HepG2 (cell line): ENCODE data around the gene DEFB127. TPM values are rescaled to one million over a fixed set of nuclear protein-coding genes. Genes with fewer than 3 reads are reported as not detected.

Experiments used
- ATAC-seq: fragments of 200-7000 bp; cut with Tn5 transposase; 3 replicates; pipeline ENCODE4 v1.9.1; 2020; ENCODE audit warnings: mild to moderate bottlenecking, moderate library complexity
- BruUV-seq: library from RNA; stranded (reverse); fragments of 400-500 nt; replicated peaks from 2 replicates; lab custom pipeline; 2021; lab: Mats Ljungman, UMichigan
- CTCF ChIA-PET: fragments of 300-600 bp; formaldehyde crosslinking; extraction: SDS; loops from one replicate; lab custom pipeline; 2021; ENCODE audit warnings: low total read pairs, inconsistent platforms, low intra/inter-chr PET ratio; lab: Yijun Ruan, JAX
- POLR2A ChIA-PET: fragments of 350-600 bp; sonication (Branson Sonifier 250); formaldehyde crosslinking; loops from one replicate; lab custom pipeline; 2020; ENCODE audit warnings: antibody characterized with exemption, inconsistent platforms; lab: Yijun Ruan, JAX
- DNase-seq: peaks from one replicate; pipeline ENCODE4 v3.0.0-alpha.2; 2015; ENCODE audit warnings: low spot score
- FAIRE-seq: peaks from 3 replicates; lab custom pipeline; 2011; peaks lifted over from hg19 to GRCh38; lab: Jason Lieb, UNC
- H2AFZ ChIP-seq: one replicate; pipeline ENCODE4 v1.6.1; 2011; ENCODE audit warnings: low read length, inconsistent platforms
- H3K27ac ChIP-seq: fragments of 300-600 bp; 3 replicates; pipeline ENCODE4 v1.8.0; 2011; ENCODE audit warnings: mixed run types, mild to moderate bottlenecking, mixed read lengths, low read length, inconsistent platforms; ENCODE audit not compliant: insufficient read depth; ENCODE audit errors: extremely low read length
- H3K27me3 ChIP-seq, 2 experiments: fragments of 200-600 bp in 1 of 2; 2 replicates in 1 of 2; 3 replicates in 1 of 2; pipeline versions ENCODE4 v1.6.0 to v1.8.0; 2011; ENCODE audit warnings: low read length in 2 of 2, mild to moderate bottlenecking in 2 of 2, moderate library complexity in 2 of 2, inconsistent platforms in 1 of 2; ENCODE audit not compliant: insufficient read depth in 2 of 2, control insufficient read depth in 1 of 2
- H3K36me3 ChIP-seq, 2 experiments: fragments of 200-600 bp in 1 of 2; replicated peaks in 1 of 2; 2 replicates in 1 of 2; 3 replicates in 1 of 2; pipeline versions ENCODE4 v1.5.1 to v1.8.0; 2011; ENCODE audit warnings: low read length in 2 of 2, inconsistent platforms in 1 of 2; ENCODE audit not compliant: insufficient read depth in 2 of 2, control insufficient read depth in 1 of 2
- H3K4me1 ChIP-seq: 2 replicates; pipeline ENCODE4 v1.5.1; 2012; ENCODE audit warnings: low read length, inconsistent platforms; ENCODE audit not compliant: insufficient read depth
- H3K4me2 ChIP-seq: 2 replicates; pipeline ENCODE4 v1.6.0; 2011; ENCODE audit warnings: low read depth, low read length, inconsistent platforms
- H3K4me3 ChIP-seq, 3 experiments: fragments of 200-600 bp in 1 of 3; sonication (generic), shearing (Covaris generic) in 1 of 3; replicated peaks in 1 of 3; 2 replicates each; pipeline ENCODE4 v1.5.1; 2011 to 2016; ENCODE audit warnings: low read length in 3 of 3, inconsistent platforms in 2 of 3, low read depth in 2 of 3, mild to moderate bottlenecking in 2 of 3, control low read depth in 1 of 3, mixed read lengths in 1 of 3; ENCODE audit not compliant: insufficient read depth in 1 of 3
- H3K79me2 ChIP-seq: one replicate; pipeline ENCODE4 v1.6.1; 2011; ENCODE audit warnings: low read length, inconsistent platforms; ENCODE audit not compliant: insufficient read depth
- H3K9ac ChIP-seq: 2 replicates; pipeline ENCODE4 v1.6.0; 2011; ENCODE audit warnings: mild to moderate bottlenecking, low read depth, low read length, inconsistent platforms; ENCODE audit not compliant: insufficient read depth
- H3K9me3 ChIP-seq: 2 replicates; pipeline ENCODE4 v1.5.1; 2012; ENCODE audit warnings: mild to moderate bottlenecking, low read length
- H4K20me1 ChIP-seq: 2 replicates; pipeline ENCODE4 v1.6.0; 2011; ENCODE audit warnings: inconsistent platforms, mild to moderate bottlenecking, low read length, moderate library complexity; ENCODE audit not compliant: insufficient read depth
- ATM ChIP-seq: fragments of 450-650 bp; IDR thresholded peaks from 2 replicates; pipeline ENCODE4 v1.7.1; 2017; ENCODE audit warnings: mild to moderate bottlenecking, borderline replicate concordance
- GATAD1 ChIP-seq: IDR thresholded peaks from 2 replicates; pipeline ENCODE4 v1.6.1; 2016; ENCODE audit warnings: missing genetic modification reagents, missing compliant biosample characterization
- GTF2F1 ChIP-seq: fragments of 150-350 bp; IDR thresholded peaks from 2 replicates; pipeline ENCODE4 v1.6.1; 2014; ENCODE audit warnings: low read length
- HDAC2 ChIP-seq: sonication (generic); formaldehyde crosslinking; IDR thresholded peaks from 2 replicates; pipeline ENCODE4 v1.4.0; 2020; ENCODE audit warnings: missing genetic modification reagents
- HES4 ChIP-seq: sonication (generic); formaldehyde crosslinking; IDR thresholded peaks from 2 replicates; pipeline ENCODE4 v1.9.0; 2021; ENCODE audit warnings: mild to moderate bottlenecking, missing genetic modification reagents, borderline replicate concordance
- ONECUT2 ChIP-seq: sonication (generic); formaldehyde crosslinking; IDR thresholded peaks from 2 replicates; pipeline ENCODE4 v1.4.0; 2020; ENCODE audit warnings: missing genetic modification reagents
- SMAD1 ChIP-seq: sonication (generic); formaldehyde crosslinking; IDR thresholded peaks from 2 replicates; pipeline ENCODE4 v1.4.0; 2020; ENCODE audit warnings: missing genetic modification reagents, low read depth, mild to moderate bottlenecking, borderline replicate concordance
- SSRP1 ChIP-seq: IDR thresholded peaks from 2 replicates; pipeline ENCODE4 v1.6.1; 2016; ENCODE audit warnings: control low read depth
- ZBTB43 ChIP-seq: sonication (generic); formaldehyde crosslinking; conservative IDR thresholded peaks from 2 replicates; pipeline ENCODE4 v1.4.0; 2020; ENCODE audit warnings: missing genetic modification reagents
- ZFAT ChIP-seq: sonication (generic); formaldehyde crosslinking; conservative IDR thresholded peaks from 2 replicates; pipeline ENCODE4 v1.8.1; 2023; ENCODE audit warnings: missing genetic modification reagents, inconsistent platforms
- ZNF329 ChIP-seq: sonication (generic); formaldehyde crosslinking; IDR thresholded peaks from 2 replicates; pipeline ENCODE4 v1.9.0; 2021; ENCODE audit warnings: low read depth, mild to moderate bottlenecking, missing genetic modification reagents
- ZNF557 ChIP-seq: sonication (generic); formaldehyde crosslinking; IDR thresholded peaks from 2 replicates; pipeline ENCODE4 v1.4.0; 2020; ENCODE audit warnings: missing genetic modification reagents
- WGBS: methylation state at CpG from one replicate; pipeline ENCODE4 v1.1.6; 2017; ENCODE audit warnings: low lambda C conversion rate; 5-methylcytosine and 5-hydroxymethylcytosine counted together
- in situ Hi-C: cut with HindIII; loops from 2 replicates; pipeline ENCODE4 v1.10.0; 2017; ENCODE audit warnings: low pct_unique_long_range_greater_than_20kb; ENCODE audit not compliant: extremely low pct_ligation_motif_present
- intact Hi-C: fragments of 100-400 bp; cut with micrococcal nuclease; formaldehyde crosslinking; loops from one replicate; pipeline ENCODE4 v1.10.0; 2022; ENCODE audit not compliant: unreplicated experiment
- polyA plus RNA-seq, 8 experiments: library from polyadenylated mRNA; depleted of rRNA in 3 of 8; stranded (reverse) in 7 of 8; unstranded in 1 of 8; fragments of >200 nt; fragmentation: Illumina TruSeq in 4 of 8; extraction: Trizol in 4 of 8; gene quantifications; 2 replicates each; pipeline versions ENCODE4 v1.2.1 to v1.2.3, GENCODE V29; 2011 to 2016; ENCODE audit warnings: low read depth in 4 of 8, missing spikeins in 1 of 8, mixed read lengths in 1 of 8; ENCODE audit not compliant: insufficient read depth in 1 of 8
- total RNA-seq, 5 experiments: library from RNA; depleted of rRNA; stranded (reverse); fragments of >200 nt; fragmentation: Illumina TruSeq; extraction: Trizol; gene quantifications; 2 replicates each; pipeline ENCODE4 v1.2.3, GENCODE V29; 2016; ENCODE audit warnings: low read depth in 1 of 5
- TF ChIP-seq, protein P1 (sequence below): sonication (generic); formaldehyde crosslinking; IDR thresholded peaks from 2 replicates; pipeline ENCODE4 v1.4.0; 2020; ENCODE audit warnings: missing genetic modification reagents, mild to moderate bottlenecking, borderline replicate concordance
- TF ChIP-seq, protein P2 (sequence below): sonication (generic); formaldehyde crosslinking; IDR thresholded peaks from 2 replicates; pipeline ENCODE4 v1.4.0; 2020; ENCODE audit warnings: mild to moderate bottlenecking, missing genetic modification reagents
- TF ChIP-seq, protein P3 (sequence below): sonication (generic); formaldehyde crosslinking; IDR thresholded peaks from 2 replicates; pipeline ENCODE4 v1.4.0; 2020; ENCODE audit warnings: low read depth, mild to moderate bottlenecking, missing genetic modification reagents
- TF ChIP-seq, protein P4 (sequence below): sonication (generic); formaldehyde crosslinking; IDR thresholded peaks from 2 replicates; pipeline ENCODE4 v1.4.0; 2020; ENCODE audit warnings: missing genetic modification reagents; ENCODE audit errors: not compliant biosample characterization
- TF ChIP-seq, protein P5 (sequence below): sonication (generic); formaldehyde crosslinking; IDR thresholded peaks from 2 replicates; pipeline ENCODE4 v1.9.0; 2021; ENCODE audit warnings: missing genetic modification reagents, mild to moderate bottlenecking, borderline replicate concordance

DEFB127 gene
- total and polyA plus RNA-seq, 2 of the 13 experiments (the other 11 are each of a cell fraction or from before 2014, with no cell fraction given), result not detected

DNA sequence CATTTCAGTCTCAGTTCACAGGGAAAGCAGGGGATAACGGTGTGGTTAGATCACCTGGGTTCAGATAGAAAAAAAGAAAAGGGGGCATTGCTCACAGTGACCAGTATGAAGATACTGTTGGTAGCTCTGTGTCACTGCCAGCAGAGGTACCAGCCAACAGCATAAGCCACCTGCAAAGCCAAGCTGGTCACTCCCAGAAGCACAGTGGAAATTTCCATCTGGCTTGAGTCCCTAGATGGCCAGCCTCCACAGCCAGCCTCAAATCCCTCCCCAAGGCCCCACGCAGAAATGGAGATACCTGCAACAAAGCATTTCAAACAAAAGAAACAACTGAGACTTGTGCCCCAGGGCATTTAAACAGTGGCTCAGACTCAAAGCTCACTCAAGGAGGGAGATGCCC is 11.6 kb downstream of the DEFB127 start:
- FAIRE-seq (no peak), ATAC-seq (no peak), DNase-seq (no peak)
- Histone ChIP-seq H3K4me1 (no peaks in the 10 kb centered on the region), H3K4me3 (no peak overlapping the region), H2AFZ (no peak overlapping the region), H3K79me2 (no peaks in the 10 kb centered on the region), H3K27me3 (peaks cover 1 to 2% of the 10 kb centered on the region in 2 experiments; a peak in 3 of 5 replicates), H3K9me3 (no peaks in the 10 kb centered on the region), H3K4me2 (no peak overlapping the region), H3K27ac (no peak overlapping the region), H3K36me3 (no peaks in the 10 kb centered on the region), H4K20me1 (no peaks in the 10 kb centered on the region), H3K9ac (no peak overlapping the region)
- ChIA-PET POLR2A (no interaction called here), CTCF (no interaction called here)
- intact Hi-C loops, result no loop called here
- in situ Hi-C loops, result no loop called here
- TF ChIP-seq, protein P1, sequence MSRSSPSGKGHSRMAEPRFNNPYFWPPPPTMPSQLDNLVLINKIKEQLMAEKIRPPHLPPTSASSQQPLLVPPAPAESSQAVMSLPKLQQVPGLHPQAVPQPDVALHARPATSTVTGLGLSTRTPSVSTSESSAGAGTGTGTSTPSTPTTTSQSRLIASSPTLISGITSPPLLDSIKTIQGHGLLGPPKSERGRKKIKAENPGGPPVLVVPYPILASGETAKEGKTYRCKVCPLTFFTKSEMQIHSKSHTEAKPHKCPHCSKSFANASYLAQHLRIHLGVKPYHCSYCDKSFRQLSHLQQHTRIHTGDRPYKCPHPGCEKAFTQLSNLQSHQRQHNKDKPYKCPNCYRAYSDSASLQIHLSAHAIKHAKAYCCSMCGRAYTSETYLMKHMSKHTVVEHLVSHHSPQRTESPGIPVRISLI (CRISPR knock-in tag), result no peak
- TF ChIP-seq, protein P2, sequence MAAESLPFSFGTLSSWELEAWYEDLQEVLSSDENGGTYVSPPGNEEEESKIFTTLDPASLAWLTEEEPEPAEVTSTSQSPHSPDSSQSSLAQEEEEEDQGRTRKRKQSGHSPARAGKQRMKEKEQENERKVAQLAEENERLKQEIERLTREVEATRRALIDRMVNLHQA (CRISPR knock-in tag), result no peak
- TF ChIP-seq ZFAT (CRISPR knock-in tag), result no peak
- TF ChIP-seq GTF2F1, result no peak
- TF ChIP-seq, protein P3, sequence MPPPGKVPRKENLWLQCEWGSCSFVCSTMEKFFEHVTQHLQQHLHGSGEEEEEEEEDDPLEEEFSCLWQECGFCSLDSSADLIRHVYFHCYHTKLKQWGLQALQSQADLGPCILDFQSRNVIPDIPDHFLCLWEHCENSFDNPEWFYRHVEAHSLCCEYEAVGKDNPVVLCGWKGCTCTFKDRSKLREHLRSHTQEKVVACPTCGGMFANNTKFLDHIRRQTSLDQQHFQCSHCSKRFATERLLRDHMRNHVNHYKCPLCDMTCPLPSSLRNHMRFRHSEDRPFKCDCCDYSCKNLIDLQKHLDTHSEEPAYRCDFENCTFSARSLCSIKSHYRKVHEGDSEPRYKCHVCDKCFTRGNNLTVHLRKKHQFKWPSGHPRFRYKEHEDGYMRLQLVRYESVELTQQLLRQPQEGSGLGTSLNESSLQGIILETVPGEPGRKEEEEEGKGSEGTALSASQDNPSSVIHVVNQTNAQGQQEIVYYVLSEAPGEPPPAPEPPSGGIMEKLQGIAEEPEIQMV, result no peak
- TF ChIP-seq ZNF329 (CRISPR knock-in tag), result no peak
- TF ChIP-seq HDAC2 (CRISPR knock-in tag), result no peak
- no peak for TF ChIP-seq SSRP1
- TF ChIP-seq HES4, result no peak
- TF ChIP-seq GATAD1 (CRISPR knock-in tag), result no peak
- TF ChIP-seq, protein P4, sequence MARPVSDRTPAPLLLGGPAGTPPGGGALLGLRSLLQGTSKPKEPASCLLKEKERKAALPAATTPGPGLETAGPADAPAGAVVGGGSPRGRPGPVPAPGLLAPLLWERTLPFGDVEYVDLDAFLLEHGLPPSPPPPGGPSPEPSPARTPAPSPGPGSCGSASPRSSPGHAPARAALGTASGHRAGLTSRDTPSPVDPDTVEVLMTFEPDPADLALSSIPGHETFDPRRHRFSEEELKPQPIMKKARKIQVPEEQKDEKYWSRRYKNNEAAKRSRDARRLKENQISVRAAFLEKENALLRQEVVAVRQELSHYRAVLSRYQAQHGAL (CRISPR knock-in tag), result no peak
- no peak for TF ChIP-seq ATM
- TF ChIP-seq ZNF557 (CRISPR knock-in tag), result no peak
- TF ChIP-seq ONECUT2, result no peak
- no peak for TF ChIP-seq SMAD1
- TF ChIP-seq, protein P5, sequence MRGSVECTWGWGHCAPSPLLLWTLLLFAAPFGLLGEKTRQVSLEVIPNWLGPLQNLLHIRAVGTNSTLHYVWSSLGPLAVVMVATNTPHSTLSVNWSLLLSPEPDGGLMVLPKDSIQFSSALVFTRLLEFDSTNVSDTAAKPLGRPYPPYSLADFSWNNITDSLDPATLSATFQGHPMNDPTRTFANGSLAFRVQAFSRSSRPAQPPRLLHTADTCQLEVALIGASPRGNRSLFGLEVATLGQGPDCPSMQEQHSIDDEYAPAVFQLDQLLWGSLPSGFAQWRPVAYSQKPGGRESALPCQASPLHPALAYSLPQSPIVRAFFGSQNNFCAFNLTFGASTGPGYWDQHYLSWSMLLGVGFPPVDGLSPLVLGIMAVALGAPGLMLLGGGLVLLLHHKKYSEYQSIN (CRISPR knock-in tag), result no peak
- TF ChIP-seq ZBTB43 (CRISPR knock-in tag), result no peak
- 7% methylated on average over 2 of the region's 2 CpGs for WGBS
- BruUV-seq, result no TSS peak
